Right ventricle myocardium inferior (tissue), 1 donor: ENCODE results near the gene LCTL. TPM values are rescaled to one million over a fixed set of nuclear protein-coding genes. Genes with fewer than 3 reads are reported as not detected.
"Not testable (repeated sequence)": the region's sequence is repeated elsewhere in the genome, so short reads cannot be mapped to it uniquely, and the experiment has no call there.

ENCODE experiments used
- ATAC-seq: fragments of 200-7000 bp; cut with Tn5 transposase; one replicate; pipeline ENCODE4 v1.9.1; 2020; ENCODE audit warnings: mild to moderate bottlenecking, moderate library complexity
- DNase-seq: peaks from one replicate; pipeline ENCODE4 v3.0.0; 2021; ENCODE audit errors: missing footprints
- intact Hi-C: fragments of 100-400 bp; cut with DNase I; formaldehyde crosslinking; loops from one replicate; pipeline ENCODE4 v1.11.0; 2022
- total RNA-seq: library from RNA; stranded (reverse); fragmentation: NEBNext Ultra II Directional; extraction: Animal tissue kit (Norgen Biotek cat#: 25700); gene quantifications from one replicate; pipeline ENCODE4 v1.2.1, GENCODE V29; 2021
- donor health status: DM: no; HTN: yes; CAD: no; lungs with severe emphysema.

The LCTL gene
- total RNA-seq, 1 donor from 2014 or later = not detected

GRCh38 chr15:66593219-66593780, 27.5 kb upstream of the LCTL start:
- DNase-seq = no peak
- intact Hi-C loops = no loop called here
- ATAC-seq = no peak

DNA sequence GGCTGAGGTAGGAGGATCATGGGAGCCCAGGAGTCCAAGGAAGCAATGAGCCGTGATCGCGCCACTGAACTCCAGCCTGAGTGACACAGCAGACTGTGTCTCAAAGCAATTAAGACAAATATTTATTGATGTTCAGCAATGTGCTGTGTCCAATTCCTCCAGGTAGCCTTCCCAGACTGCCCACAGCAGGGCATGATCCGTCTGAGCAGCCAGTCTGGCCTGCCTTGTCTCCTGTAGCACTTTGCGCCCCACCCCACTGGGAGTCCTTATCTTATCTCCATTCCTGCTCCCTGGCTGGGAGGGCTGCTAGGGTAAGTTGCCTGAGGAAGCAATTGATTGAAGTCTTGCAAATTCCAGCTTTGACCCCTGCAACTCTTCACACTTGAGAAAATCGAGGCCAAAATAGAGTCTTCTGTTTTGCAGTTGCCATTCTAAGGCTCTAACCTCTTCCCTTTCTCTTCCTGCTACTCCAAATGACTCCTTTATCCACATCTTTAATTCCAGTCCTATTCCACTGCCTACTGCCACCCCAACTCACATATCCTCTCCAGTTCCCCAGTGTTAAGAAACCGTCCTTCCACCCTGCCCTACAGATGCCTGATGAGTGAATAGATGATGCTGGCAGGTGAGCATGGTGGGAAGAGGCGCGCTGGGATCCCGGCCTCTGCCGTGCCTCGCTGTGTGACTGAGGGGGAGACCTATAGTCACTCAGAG, 26.9 kb upstream of the LCTL start:
- DNase-seq (no peak), ATAC-seq (no peak)
- intact Hi-C loops = no loop called here

- ATAC-seq = no peak
- intact Hi-C loops = no loop called here
Measured at GRCh38 chr15:66591322-66591862, 25.6 kb upstream of the LCTL start.

GRCh38 chr15:66590435-66590834, 24.6 kb upstream of the LCTL start:
- DNase-seq (no peak), ATAC-seq (no peak)
- intact Hi-C loops = no loop called here

More at GRCh38 chr15:66591322-66591862, 25.6 kb upstream of the LCTL start:
- no peak for DNase-seq

GRCh38 chr15:66589429-66589828, 23.6 kb upstream of the LCTL start:
- ATAC-seq, DNase-seq, intact Hi-C loops: not testable (repeated sequence)

DNA sequence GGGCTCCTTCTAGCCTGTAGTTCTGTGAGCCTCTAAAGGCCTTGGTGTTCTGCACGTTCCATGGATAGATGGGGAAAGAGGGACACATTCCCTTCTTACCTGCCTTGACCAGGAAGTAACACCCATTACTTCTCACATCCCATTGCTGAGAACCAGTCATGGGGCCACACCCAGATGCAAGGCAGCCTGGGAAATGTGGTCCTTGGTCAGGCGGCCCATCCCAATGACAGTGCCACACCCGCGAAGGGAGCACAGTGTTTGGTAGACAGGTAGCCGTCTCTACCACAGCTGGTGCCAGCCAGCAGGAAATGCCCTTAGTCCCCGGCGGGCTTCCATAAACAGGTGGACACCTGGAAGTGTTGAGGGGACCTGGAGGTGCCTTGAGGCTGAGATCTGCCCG, 23.2 kb upstream of the LCTL start:
- no peak for ATAC-seq

DNA sequence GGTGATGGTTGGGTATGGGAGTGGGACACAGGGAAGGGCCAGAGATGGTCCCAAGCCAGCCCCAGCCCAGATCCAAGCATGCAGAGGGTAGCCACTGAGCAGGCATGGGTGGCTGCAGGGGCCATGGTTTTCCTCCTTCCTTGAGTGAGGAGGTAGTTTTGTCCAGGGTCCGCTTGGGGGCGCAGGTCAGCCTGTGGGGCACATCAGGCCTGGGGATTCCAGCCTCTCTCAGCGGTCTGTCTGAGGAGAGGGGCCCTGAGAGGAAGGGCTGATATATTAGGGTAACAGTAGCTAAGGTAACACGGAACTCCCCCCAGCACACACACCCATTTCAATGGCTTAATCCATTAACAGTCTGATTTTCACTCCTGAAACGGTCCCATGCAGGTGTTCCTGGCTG, 22.7 kb upstream of the LCTL start:
- no peak for DNase-seq
- no peak for ATAC-seq
- intact Hi-C loops = no loop called here

More for the DNA sequence above, 23.2 kb upstream of the LCTL start:
- no peak for DNase-seq
- intact Hi-C loops = no loop called here

- DNase-seq (no peak), ATAC-seq (no peak)
- intact Hi-C loops = no loop called here
Measured at GRCh38 chr15:66587749-66588148, 22.0 kb upstream of the LCTL start.

DNA sequence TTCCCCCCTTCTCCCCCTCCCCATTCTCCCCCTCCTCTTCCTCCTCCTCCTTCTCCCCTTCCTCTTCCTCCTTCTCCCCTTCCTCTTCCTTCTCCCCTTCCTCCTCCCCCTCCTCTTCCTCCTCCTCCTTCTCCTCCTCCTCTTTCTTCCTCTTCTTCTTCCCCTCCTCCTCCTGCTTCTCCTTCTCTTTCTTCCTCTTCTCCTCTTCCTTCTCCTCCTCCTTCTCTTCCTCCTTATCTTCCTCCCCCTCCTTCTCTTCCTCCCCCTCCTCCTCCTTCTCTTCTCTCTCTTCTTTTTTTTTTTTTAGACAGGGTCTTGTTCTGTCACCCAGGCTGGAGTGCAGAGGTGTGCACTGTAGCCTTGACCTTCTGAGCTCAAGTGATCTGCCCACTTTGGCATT, 21.2 kb upstream of the LCTL start:
- intact Hi-C loops = no loop called here
- DNase-seq = no peak
- ATAC-seq = no peak

DNA sequence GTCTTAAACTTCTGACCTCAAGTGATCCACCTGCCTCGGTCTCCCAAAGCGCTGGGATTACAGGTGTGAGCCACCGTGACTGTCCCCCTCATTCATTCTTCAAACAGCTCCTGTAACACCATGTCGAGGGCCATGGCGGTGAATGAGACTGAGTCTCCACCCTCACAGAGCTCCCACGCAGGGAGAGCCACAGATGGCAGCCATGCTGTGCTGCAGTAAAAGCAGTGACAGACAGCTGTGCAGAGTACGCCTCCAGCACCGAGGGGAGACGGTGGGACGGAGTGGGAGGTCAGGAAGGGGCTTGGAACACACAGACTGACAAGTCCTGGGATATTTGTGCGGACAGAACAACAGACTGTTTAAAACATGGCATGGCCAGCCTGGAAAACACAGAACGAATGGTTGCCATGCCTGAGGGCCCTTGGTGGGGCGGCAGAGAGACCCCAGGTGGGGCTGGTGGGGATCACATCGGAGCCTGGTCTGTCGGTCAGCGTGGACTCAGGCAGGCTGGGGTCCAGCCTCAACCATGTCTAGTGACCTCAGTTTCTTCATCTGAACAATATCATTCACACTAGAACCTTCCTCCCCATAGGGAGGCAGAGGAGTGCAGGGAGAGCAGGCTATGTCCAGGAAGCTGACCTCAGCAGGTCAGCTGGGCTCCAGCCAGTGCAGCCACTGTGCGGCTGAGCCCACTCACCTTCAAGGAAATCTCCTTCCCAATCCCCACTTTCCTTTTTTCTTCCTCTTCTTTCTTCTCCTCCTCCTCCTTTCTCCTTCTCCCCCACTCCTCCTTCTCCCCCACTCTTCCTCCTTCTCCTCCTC, 20.6 kb upstream of the LCTL start:
- ATAC-seq (no peak), DNase-seq (no peak)
- intact Hi-C loops = no loop called here

DNA sequence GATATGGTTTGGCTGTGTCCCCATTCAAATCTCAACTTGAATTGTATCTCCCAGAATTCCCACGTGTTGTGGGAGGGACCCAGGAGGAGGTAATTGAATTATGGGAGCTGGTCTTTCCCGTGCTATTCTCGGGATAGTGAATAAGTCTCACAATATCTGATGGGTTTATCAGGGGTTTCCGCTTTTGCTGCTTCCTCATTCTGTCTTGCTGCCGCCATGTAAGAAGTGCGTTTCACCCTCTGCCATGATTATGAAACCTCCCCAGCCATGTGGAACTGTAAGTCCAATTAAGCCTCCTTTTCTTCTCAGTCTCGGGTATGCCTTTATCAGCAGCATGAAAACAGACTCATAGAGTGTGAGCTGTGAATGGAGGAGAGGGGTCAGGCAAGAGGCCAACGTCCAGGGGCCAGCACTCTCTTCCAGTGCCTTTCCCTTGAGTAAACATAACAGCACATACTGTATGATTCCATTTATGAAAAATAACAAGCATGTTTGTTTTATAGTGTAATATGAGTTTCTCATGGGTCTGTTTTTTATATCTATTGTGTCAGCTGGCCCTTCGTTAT, 16.3 kb upstream of the LCTL start:
- ATAC-seq (peak; percentile 79), DNase-seq (no peak)
- intact Hi-C loops = no loop called here

DNA sequence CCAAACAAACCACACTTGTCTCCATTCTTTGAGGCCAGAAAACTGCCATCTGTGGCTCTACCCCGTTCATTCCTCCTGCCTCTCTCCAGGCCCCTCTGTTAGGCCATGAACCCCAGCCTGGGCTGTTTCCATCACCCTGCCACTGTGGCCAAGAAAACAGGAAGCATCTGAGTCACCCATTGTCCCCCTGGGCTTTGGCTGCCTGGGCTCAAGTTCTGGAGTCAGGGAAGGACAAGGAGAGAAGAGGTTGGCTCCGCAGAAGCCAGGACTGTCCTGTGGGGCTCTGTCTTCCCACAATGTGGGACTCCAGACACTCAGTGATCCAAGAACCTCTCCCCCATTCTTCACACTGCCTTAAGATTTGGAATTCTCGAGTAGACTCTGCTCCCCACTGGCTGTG, 14.8 kb upstream of the LCTL start:
- intact Hi-C loops = no loop called here
- DNase-seq = peak; percentile 77
- ATAC-seq = peak; percentile 84

DNA sequence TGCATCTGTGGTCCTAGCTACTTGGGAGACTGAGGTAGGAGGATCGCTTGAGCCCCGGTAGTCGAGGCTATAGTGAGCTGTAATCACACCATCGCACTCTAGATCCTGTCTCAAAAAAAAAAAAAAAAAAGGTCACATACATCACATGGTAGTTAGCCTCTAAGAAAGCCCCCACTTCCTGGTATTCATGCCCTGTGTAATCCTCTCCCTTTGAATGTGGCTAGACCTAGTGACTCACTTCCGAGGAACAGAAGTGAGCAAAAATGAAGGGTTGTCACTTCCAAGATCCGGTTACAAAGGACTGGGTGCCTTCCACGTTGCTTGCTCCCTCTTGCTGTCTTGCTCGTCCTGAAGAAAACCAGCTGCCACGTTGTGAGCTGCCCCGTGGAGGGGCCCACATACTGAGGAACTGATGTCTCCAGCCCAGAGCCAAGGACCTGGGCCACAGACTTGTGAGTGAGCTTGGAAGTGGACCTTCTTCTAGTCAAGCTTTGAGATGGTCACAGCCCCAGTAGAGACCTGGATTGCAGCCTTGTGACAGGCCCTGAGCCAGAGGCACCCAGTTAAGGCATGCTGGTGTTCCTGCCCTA, 12.6 kb upstream of the LCTL start:
- ATAC-seq = no peak
- intact Hi-C loops = no loop called here
- no peak for DNase-seq

GRCh38 chr15:66574596-66574950, 8.8 kb upstream of the LCTL start:
- DNase-seq (no peak), ATAC-seq (no peak)
- intact Hi-C loops = no loop called here

DNA sequence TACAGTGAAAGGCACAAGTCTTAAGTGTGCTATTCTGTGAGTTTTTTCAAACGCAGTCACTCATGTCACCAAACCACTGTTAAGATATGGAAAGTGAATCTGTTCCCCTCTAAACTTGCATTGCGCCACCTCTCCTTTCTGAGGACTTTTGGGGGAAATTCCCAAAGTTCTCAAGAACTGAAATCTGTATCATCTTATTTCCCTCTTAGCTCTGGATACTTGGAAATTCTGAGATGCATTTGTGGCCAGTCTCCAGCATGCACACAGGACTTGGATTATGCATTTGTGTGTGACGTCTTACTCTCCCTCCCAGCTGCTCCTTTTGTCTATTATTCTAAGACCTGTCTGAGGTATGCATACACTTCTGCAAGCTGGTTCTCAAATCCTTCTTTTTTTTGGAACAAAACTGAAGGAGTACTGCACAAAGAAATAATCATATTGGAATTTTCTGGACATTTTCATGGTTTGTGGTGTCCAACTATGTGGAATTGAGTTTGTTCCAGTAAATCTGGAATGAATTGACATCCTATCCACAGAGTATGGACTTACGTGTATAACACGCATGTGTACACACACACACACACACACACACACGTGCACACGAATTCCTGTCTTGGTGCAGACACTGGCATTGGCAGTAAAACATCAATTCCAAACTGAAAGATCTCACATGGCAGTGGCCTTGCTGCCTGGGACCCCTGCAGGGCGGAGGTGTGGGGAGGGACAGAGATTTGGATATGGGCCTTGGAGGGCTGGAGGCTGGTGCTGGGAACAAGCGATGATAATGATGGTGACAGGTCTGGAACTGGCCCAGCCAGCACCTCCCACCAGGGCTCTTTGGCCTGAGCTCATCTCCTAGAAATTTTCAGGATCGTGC, 8.2 kb upstream of the LCTL start:
- ATAC-seq = peak; percentile 53
- DNase-seq = no peak
- intact Hi-C loops = no loop called here

- ATAC-seq = no peak
- intact Hi-C loops = no loop called here
- no peak for DNase-seq
Measured at GRCh38 chr15:66573348-66573718, 7.5 kb upstream of the LCTL start.

DNA sequence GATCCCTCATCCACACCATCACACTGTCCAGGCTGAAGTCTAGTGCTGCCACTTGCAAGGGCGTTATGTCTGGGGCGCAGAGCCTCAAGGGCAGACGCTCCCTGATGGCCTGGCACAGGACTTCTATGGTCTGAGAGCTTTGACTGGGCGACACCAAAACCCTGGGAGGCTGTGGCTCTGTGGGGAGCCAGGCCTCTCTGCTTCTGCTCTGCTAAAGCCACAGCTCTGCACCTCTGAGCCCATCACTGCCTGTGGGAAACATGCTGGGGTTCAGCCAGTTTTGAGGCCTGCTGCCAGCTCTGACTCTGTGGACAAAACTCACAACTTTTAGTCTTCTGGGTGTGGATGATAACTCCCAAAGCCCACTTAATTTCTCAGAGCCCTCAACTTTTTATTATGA, 6.3 kb upstream of the LCTL start:
- intact Hi-C loops = no loop called here
- DNase-seq (no peak), ATAC-seq (no peak)

GRCh38 chr15:66570842-66571478, 5.2 kb upstream of the LCTL start:
- intact Hi-C loops = no loop called here
- DNase-seq (no peak), ATAC-seq (no peak)
